Measurements from ENCODE around the gene HOXC12. TPM values are rescaled to one million over a fixed set of nuclear protein-coding genes. Genes with fewer than 3 reads are reported as not detected.

HOXC12 gene
- total RNA-seq, 1 donor from 2014 or later: not detected

DNA sequence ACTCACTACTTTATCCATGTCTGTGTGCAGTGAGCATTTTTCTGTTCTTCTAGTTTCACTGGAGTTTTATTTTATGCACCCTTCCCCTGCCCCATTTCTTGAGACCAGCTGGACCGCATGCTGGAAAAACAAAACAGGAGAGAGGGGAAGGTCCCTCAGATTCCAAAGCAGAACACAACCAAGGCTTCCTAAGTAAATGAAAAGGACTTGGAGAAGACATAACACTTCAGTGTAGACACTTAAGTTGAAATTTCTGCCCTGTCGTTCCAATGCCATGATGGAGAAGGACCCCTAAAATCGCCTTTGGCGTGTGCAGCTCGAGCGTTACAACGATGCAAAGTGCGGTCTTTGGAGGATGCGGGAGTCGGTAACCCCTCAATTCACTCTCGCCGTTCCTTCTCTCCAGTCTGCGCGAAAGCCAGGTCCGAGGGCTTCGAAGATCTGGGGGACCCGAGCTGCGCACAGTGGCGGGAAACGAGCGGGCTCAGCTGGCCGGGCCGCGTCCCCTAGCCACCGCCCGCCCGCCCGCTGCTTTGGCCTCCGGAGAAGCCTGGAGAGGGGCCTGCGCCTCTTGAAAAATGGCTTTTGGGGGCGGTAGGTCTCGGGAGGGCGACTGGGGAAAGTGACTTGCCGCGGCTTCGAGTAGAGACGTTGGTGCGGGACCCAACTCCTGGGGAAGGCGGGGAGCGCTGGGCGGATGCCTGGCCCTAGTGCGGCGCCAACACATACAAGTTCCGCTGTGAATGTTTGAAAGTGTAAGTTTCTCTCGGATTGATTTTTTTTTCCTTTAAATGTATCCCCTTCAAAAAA, 27.3 kb upstream of the HOXC12 start:
- DNase-seq: no peak
- Histone ChIP-seq H3K27me3 (ENCODE audit: low read depth) (peaks cover 100% of the 10 kb centered on the region), H3K27ac (replicated peaks) (no peak overlapping the region), H3K9me3 (replicated peaks) (no peaks in the 10 kb centered on the region), H3K4me3 (no peak overlapping the region), H3K4me1 (no peaks in the 10 kb centered on the region), H3K36me3 (no peaks in the 10 kb centered on the region)
- intact Hi-C loops (cut with micrococcal nuclease): no loop called here
- TF ChIP-seq CTCF (IDR thresholded peaks at IDR 0.05; ENCODE audit: borderline replicate concordance): no peak

GRCh38 chr12:53928054-53928835, 26.5 kb upstream of the HOXC12 start:
- Histone ChIP-seq H3K27me3 (ENCODE audit: low read depth) (peaks cover 100% of the 10 kb centered on the region), H3K4me1 (no peaks in the 10 kb centered on the region), H3K9me3 (replicated peaks) (no peaks in the 10 kb centered on the region), H3K4me3 (no peak overlapping the region), H3K36me3 (no peaks in the 10 kb centered on the region), H3K27ac (replicated peaks) (no peak overlapping the region)
- DNase-seq: no peak
- TF ChIP-seq CTCF (IDR thresholded peaks at IDR 0.05; ENCODE audit: borderline replicate concordance): no peak
- intact Hi-C loops (cut with micrococcal nuclease): no loop called here

DNA sequence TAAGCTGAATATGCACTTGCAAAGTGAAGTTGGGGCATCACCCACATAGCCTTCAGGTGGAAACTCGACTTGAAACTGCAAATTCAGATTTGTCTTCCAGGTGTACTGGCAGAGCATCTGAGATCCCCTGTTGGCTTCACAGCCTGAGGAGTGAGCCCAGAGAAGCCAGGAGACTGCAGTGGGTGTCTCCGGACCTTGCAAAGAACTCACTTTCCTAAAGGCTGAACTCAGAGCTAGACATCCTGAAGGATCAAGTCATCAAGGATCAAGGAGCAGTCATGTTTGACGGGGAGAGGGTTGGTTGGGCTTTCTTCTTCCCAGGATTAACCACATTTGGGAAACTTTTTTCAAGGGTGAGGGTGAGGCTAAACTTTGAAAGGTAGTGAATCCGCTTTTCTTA, 25.2 kb upstream of the HOXC12 start:
- intact Hi-C loops (cut with micrococcal nuclease): no loop called here
- no peaks in the 10 kb centered on the region for H3K9me3 ChIP-seq (replicated peaks)
- no peaks in the 10 kb centered on the region for H3K36me3 ChIP-seq
- TF ChIP-seq CTCF (IDR thresholded peaks at IDR 0.05; ENCODE audit: borderline replicate concordance): no peak
- no peak overlapping the region for H3K4me3 ChIP-seq
- H3K27ac ChIP-seq (replicated peaks): no peak overlapping the region
- peaks cover 100% of the 10 kb centered on the region for H3K27me3 ChIP-seq (ENCODE audit: low read depth)
- DNase-seq: no peak
- H3K4me1 ChIP-seq: no peaks in the 10 kb centered on the region

DNA sequence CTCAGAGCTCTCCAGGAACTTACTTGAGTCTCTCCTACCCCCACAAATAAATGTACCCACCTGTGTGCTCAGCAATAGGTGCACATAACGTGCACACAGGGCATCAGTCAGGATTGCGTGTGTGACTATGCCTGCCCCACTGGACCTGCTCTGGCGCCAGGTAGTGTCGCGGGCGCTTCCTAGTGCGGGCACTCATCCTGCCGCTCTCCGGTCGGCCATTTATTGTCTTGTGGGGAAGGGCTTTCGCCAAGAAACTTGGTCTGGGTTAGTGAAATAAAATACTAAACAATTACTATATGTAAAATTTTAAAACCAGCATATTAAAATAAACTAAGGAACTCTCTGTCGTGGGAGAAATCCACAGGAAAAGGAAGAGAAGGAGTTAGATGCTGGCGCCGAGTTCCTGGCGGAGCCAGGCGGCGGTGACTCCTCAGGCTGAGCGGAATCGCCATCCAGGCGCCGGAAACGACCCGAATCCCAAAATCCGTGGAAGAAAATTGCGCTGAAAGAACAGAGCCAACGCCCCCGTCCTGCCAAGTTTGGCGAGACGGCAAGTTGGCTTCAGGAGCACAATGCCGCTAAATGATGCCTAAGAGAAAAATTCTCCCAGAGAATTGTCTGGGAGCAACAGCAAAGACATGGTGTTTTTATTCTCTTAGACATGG, 24.0 kb upstream of the HOXC12 start:
- DNase-seq: no peak
- H3K27ac ChIP-seq (replicated peaks): no peak overlapping the region
- H3K27me3 ChIP-seq (ENCODE audit: low read depth): peaks cover 100% of the 10 kb centered on the region
- no peaks in the 10 kb centered on the region for H3K9me3 ChIP-seq (replicated peaks)
- H3K4me3 ChIP-seq: no peak overlapping the region
- no peaks in the 10 kb centered on the region for H3K36me3 ChIP-seq
- TF ChIP-seq CTCF (IDR thresholded peaks at IDR 0.05; ENCODE audit: borderline replicate concordance): no peak
- H3K4me1 ChIP-seq: peaks cover 8% of the 10 kb centered on the region
- intact Hi-C loops (cut with micrococcal nuclease): no loop called here

GRCh38 chr12:53931844-53932581, 22.7 kb upstream of the HOXC12 start:
- no peaks in the 10 kb centered on the region for H3K36me3 ChIP-seq
- DNase-seq: no peak
- no peaks in the 10 kb centered on the region for H3K9me3 ChIP-seq (replicated peaks)
- TF ChIP-seq CTCF (IDR thresholded peaks at IDR 0.05; ENCODE audit: borderline replicate concordance): no peak
- H3K27ac ChIP-seq (replicated peaks): no peak overlapping the region
- intact Hi-C loops (cut with micrococcal nuclease): no loop called here
- H3K4me3 ChIP-seq: no peak overlapping the region
- peaks cover 100% of the 10 kb centered on the region for H3K27me3 ChIP-seq (ENCODE audit: low read depth)
- peaks cover 10% of the 10 kb centered on the region for H3K4me1 ChIP-seq

Measured in left ventricle myocardium inferior (tissue), 1 donor.